ENCODE results near the gene DRC7.
A peak's percentile ranks its signal among the peaks of the same experiment; 100 is the strongest.

Gene DRC7, protein sequence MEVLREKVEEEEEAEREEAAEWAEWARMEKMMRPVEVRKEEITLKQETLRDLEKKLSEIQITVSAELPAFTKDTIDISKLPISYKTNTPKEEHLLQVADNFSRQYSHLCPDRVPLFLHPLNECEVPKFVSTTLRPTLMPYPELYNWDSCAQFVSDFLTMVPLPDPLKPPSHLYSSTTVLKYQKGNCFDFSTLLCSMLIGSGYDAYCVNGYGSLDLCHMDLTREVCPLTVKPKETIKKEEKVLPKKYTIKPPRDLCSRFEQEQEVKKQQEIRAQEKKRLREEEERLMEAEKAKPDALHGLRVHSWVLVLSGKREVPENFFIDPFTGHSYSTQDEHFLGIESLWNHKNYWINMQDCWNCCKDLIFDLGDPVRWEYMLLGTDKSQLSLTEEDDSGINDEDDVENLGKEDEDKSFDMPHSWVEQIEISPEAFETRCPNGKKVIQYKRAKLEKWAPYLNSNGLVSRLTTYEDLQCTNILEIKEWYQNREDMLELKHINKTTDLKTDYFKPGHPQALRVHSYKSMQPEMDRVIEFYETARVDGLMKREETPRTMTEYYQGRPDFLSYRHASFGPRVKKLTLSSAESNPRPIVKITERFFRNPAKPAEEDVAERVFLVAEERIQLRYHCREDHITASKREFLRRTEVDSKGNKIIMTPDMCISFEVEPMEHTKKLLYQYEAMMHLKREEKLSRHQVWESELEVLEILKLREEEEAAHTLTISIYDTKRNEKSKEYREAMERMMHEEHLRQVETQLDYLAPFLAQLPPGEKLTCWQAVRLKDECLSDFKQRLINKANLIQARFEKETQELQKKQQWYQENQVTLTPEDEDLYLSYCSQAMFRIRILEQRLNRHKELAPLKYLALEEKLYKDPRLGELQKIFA

DNA sequence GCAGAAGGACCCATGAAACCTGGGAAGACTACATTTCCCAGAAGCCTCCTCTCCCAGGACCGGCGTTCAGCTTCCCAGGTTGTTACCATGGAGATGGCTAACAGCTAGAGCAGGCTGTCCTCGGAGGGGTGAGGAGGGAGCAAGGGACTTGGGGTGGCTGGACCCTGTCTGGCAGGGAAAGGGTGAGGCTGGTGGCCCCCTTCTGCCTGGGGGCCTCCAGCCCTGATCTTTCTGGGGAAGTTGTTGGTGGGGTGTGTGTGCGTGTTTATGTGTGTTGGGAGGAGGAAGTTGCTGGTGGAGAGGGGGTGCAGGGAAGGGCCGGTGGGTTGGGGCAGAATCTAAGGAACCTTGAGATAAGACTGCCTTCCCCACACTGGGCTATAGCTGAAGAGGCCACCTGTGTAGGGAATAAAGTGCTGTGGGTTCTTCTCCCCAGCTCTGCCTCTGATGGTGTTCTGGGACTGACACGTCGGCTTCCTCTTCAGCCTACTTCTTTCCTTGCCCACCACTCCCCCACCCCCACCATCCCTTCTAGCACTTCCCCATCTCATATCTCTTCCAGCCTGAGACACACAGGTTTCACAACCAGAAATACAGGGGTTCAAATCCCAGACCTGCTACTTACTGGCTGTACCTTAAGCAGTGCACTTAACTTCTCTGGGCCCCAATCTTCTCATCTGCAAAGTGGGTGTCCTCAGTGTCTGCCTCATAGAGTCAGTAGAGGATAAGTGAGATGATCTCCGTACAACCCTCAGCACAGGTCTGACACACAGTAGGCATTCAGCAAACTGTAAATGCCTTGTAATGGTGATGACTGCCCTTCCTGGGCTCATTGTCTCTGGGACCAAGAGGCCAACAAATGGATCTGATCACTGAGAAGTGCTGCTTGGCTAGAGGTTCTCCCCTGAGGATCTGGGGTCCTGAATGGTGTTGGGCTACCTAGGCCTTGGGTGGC is at the start of gene DRC7:
Gene DRC7 (plus strand): TSS at position 82 of the 955 bp plus-strand sequence. CDS start 3,144 bp downstream, outside the sequence.
- DNase-seq (ENCODE audit: low read depth in 4 of 4, low spot score in 1 of 4), result peak in 1 of 4 experiments; percentile 5

- no peak for DNase-seq (ENCODE audit: low read depth in 4 of 4, low spot score in 1 of 4)
Measured at GRCh38 chr16:57645169-57645568, 49.4 kb upstream of the DRC7 start.

DNA sequence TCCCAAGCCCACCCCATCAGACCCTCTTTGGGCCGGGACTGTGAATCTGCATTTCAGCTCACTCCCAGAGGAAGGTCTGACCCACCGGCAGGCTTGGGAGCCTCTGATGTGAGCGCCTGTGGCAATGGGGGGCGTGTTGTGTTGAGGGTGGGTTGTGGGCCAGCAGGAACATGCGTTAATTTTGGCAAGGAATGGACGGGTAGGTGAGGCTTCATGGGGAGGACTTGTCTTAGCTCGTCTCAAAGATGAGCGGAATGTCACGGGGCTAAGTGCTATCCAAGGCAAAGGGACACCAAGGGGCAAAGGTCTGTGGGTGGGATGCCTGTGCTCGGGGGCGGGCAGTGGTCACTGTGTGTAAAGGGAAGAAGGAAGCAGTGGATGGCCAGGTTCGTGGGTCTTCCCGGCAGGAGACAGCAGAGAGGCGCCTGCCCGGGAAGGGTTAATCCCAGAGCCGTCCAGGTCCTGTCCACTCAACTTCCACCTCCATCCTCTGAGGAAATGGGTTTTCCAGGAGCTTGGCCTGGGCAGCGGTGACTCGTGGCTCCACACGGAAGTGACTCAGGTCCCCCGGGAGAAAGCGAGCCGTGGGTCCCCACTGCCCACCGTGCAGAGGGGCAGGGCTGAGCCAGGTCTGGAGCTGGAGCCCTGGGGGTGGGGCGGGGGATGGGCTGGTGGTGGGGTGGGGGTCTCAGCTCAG is 48.8 kb upstream of the DRC7 start:
- DNase-seq (ENCODE audit: low read depth in 4 of 4, low spot score in 1 of 4), result no peak

DNA sequence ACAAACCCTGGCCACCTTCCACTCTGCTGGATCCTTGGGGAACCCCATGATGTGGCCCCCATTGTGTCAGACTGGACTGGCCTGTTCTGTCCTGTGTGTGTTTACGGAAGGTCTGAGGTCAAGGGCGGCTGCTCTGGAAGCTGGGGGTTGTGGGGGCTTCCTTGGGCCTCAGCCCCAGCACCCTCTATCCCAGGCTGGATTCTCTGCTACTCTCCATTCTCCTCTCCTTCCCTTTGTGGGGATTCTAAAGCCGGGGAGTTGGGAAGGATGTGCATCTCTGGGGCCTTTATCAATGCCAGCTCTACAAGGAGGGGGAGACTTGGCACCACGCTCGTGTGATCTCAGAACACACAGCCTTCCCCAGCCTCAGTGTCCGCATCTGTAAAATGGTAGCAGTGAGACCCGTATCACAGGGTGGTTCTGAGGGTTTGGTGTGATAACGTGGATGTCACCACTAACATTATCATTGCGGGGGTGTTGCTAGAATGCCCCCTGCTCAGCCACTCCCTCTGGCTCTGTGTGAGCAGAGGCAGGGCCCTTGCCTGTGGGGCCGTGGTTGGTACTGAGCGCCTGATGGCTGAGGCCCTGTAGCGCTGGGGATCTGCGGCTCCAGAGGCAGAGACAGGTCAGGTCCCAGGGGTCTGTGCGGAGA is 48.1 kb upstream of the DRC7 start:
- DNase-seq (ENCODE audit: low read depth in 4 of 4, low spot score in 1 of 4), result no peak

GRCh38 chr16:57647136-57647875 is 47.3 kb upstream of the DRC7 start:
- no peak for DNase-seq (ENCODE audit: low read depth in 4 of 4, low spot score in 1 of 4)

GRCh38 chr16:57648125-57648524 is 46.5 kb upstream of the DRC7 start:
- no peak for DNase-seq (ENCODE audit: low read depth in 4 of 4, low spot score in 1 of 4)

GRCh38 chr16:57648581-57649442 is 45.8 kb upstream of the DRC7 start:
- peak; percentile 74 to 81 (median 78) for DNase-seq (ENCODE audit: low read depth in 4 of 4, low spot score in 1 of 4)

DNA sequence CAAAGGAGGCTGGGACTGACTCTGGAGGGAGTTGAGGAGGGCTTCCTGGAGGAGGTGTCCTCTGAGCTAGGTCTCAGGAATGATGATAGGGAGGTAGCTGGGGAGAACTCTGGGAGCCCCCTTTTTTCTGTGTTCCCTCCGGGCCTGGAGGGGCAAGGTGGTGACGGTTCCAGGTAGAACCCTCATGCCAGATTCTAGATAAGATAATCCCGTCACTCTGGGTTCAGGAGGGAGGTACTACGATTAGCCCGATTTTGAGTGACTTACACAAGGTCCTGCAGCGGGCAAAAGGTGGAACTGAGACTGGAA is 45.2 kb upstream of the DRC7 start:
- DNase-seq (ENCODE audit: low read depth in 4 of 4, low spot score in 1 of 4), result no peak

DNA sequence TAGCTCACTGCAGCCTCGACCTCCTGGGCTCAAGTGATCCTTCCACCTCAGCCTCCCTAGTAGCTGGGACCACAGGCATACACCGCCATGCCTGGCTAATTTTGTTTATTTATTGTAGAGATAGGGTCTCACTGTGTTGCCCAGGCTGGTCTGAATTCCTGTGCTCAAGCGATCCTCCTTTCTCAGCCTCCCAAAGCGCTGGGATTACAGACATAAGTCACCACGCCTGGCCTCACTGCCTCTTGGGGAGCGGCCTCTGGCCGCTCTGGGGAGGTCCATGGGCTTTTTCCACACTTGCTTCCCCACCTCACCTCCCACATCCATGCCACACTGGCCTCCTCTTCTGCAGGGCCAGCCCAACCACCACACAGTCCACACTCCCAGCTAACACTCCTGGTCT is 44.8 kb upstream of the DRC7 start:
- no peak for DNase-seq (ENCODE audit: low read depth in 4 of 4, low spot score in 1 of 4)

DNA sequence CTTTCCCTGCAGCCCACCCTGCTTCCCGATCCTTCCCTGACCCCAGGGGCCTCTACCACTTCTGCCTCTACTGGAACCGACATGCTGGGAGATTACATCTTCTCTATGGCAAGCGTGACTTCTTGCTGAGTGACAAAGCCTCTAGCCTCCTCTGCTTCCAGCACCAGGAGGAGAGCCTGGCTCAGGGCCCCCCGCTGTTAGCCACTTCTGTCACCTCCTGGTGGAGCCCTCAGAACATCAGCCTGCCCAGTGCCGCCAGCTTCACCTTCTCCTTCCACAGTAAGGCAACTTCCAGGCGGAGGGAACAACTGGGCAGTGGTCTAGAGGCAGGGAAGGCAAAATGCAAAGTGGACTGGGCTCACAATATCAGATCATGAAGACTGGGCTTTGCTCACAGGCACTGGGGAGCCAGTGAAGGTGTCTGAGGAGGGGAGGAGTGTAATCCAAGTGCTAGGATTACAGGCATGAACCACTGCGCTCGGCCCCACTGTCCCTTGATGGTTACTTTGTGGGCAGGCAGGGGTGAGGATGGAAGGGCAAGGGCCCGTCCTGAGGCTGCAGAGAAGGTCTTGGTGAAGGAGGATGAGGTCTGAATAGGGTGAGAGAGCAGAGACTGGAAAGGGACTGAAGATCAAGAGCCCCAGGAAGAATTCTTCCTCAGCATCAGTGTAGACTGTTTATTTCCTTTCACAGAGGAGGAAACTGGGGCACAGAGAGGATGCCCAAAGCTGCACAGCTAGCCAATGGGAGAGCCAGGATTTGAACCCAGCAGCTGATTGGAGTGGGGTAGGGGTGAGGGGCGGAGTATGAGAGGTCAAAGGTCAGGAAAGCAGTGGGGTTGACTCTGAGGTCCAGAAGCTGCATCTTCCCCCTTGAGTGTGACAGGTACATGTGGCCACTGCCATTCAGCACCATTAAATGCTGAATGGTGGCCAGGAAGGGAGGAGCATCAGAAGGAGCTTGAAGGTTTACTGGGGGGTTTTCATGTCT is 43.0 kb upstream of the DRC7 start:
- DNase-seq (ENCODE audit: low read depth in 4 of 4, low spot score in 1 of 4), result no peak

- no peak for DNase-seq (ENCODE audit: low read depth in 4 of 4, low spot score in 1 of 4)
Measured at GRCh38 chr16:57652695-57653471, 41.7 kb upstream of the DRC7 start.

DNA sequence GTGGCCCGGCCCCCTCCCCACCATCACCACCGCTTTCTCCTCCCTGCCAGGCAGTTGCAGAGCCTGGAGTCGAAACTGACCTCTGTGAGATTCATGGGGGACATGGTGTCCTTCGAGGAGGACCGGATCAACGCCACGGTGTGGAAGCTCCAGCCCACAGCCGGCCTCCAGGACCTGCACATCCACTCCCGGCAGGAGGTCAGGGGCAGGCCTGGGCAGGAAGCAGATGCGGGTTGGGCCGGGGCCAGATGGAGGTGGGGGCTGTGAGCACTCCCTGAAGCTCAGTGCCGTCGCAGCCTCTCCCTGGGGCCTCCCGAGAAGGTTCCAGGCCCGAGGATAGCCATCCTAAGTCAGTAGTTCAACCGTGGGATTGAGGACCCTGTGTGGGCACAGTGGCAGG is 40.7 kb upstream of the DRC7 start:
- DNase-seq (ENCODE audit: low read depth in 4 of 4, low spot score in 1 of 4), result no peak

- no peak for DNase-seq (ENCODE audit: low read depth in 4 of 4, low spot score in 1 of 4)
Measured at GRCh38 chr16:57656342-57656955, 38.2 kb upstream of the DRC7 start.

DNA sequence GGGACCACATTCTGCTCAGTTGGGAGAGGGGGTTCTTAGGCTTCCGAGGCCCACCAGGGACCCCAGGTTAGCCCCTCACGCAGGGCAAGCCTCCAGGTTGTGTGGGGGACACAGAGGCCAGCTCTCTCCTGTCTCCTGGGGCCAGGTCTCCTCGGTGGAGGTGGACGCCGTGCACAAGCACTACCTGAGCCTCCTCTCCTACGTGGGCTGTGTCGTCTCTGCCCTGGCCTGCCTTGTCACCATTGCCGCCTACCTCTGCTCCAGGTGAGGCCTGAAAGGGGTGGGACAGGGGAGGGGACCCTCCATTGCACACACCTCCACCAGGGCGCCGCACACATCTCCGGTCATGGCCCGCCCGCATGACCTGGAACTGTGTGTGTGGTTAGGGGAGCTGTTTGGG is 37.4 kb upstream of the DRC7 start:
- no peak for DNase-seq (ENCODE audit: low read depth in 4 of 4, low spot score in 1 of 4)

DNA sequence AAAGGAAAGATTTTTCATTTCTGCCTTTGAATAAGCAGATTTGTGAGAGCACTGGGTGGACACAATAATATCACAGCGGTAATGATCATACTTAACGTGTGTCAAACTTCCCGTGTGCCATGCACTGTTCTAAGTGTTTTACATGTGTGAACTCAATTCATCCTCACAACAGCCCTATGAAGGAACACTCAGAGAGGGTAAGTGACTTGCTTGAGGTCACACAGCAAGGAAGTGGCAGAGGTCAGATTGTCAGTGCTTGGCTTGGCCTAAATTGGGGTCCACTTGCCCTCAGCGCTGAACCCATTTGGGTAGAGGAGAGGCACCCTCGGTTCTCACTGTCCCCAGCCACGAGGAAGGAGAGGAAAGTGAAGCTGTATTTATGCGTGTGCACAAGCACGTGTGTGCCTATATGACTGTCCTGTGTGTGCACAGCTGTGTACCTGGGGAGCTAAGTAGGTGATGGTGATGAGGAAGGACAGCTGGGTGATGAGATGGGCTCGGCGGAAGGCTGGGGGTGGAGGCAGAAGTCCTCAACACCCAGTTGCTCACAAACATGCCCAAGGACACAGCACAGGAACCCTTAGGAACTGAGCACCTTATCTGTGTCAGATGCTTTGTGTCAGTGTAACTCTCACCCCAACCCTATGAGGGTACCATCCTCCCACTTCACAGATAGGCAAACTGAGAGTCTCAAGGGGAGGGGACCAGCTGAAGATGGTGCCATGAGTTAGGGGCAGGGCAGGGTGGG is 36.3 kb upstream of the DRC7 start:
- no peak for DNase-seq (ENCODE audit: low read depth in 4 of 4, low spot score in 1 of 4)

All from stimulated activated CD4-positive, alpha-beta T cell treated with anti-CD3 and anti-CD28 coated beads, Interleukin-1b, Interleukin-23, amount 100 ng/mL, for 24 hours (primary cell).